GM18507 (cell line): Measurements from ENCODE around the gene CARS2.

ENCODE experiments used
- DNase-seq: peaks from one replicate; pipeline ENCODE4 v3.0.0; 2011; ENCODE audit warnings: low read depth; ENCODE audit not compliant: insufficient read length; ENCODE audit errors: extremely low spot score
- FAIRE-seq: peaks from 2 replicates; lab custom pipeline; 2011; peaks lifted over from hg19 to GRCh38; lab: Jason Lieb, UNC

CARS2 gene

GRCh38 chr13:110600261-110600819 lies 105.6 kb downstream of the CARS2 start:
- FAIRE-seq (no peak), DNase-seq (no peak)

GRCh38 chr13:110597041-110597689 lies 108.8 kb downstream of the CARS2 start:
- FAIRE-seq (no peak), DNase-seq (no peak)

GRCh38 chr13:110593430-110594130 lies 112.3 kb downstream of the CARS2 start:
- DNase-seq, result peak; percentile 43
- FAIRE-seq, result peak; percentile 92

GRCh38 chr13:110592665-110593064 lies 113.3 kb downstream of the CARS2 start:
- no peak for FAIRE-seq

More at GRCh38 chr13:110592665-110593064, 113.3 kb downstream of the CARS2 start:
- no peak for DNase-seq
